ENCODE data around the gene KYAT1.

Gene KYAT1

GRCh38 chr9:128917151-128917849, 35.5 kb upstream of the KYAT1 start:
- Histone ChIP-seq H3K4me1 (ENCODE audit: control insufficient read depth, insufficient read depth, low read length) (peaks cover 14% of the 10 kb centered on the region), H3K36me3 (ENCODE audit: control insufficient read depth, insufficient read depth, low read length) (peaks cover 22% of the 10 kb centered on the region), H3K27me3 (ENCODE audit: control insufficient read depth, insufficient read depth, low read length, poor library complexity, severe bottlenecking) (no peaks in the 10 kb centered on the region), H3K9me3 (ENCODE audit: control insufficient read depth, low read length) (no peaks in the 10 kb centered on the region), H3K27ac (ENCODE audit: insufficient read depth, low read depth, low read length, poor library complexity, severe bottlenecking) (no peak overlapping the region), H3K4me3 (ENCODE audit: insufficient read depth, low read depth, low read length) (no peak overlapping the region)
- 95% methylated on average over 26 of the region's 26 CpGs for WGBS, 2 experiments

- peaks cover 16% of the 10 kb centered on the region for H3K4me1 ChIP-seq (ENCODE audit: control insufficient read depth, insufficient read depth, low read length)
- no peak overlapping the region for H3K4me3 ChIP-seq (ENCODE audit: insufficient read depth, low read depth, low read length)
- H3K27me3 ChIP-seq (ENCODE audit: control insufficient read depth, insufficient read depth, low read length, poor library complexity, severe bottlenecking): no peaks in the 10 kb centered on the region
- H3K27ac ChIP-seq (ENCODE audit: insufficient read depth, low read depth, low read length, poor library complexity, severe bottlenecking): no peak overlapping the region
- WGBS, 2 experiments: 95 to 98% methylated on average over 11 of the region's 11 CpGs
- H3K36me3 ChIP-seq (ENCODE audit: control insufficient read depth, insufficient read depth, low read length): peaks cover 22% of the 10 kb centered on the region
- no peaks in the 10 kb centered on the region for H3K9me3 ChIP-seq (ENCODE audit: control insufficient read depth, low read length)
Measured at GRCh38 chr9:128916745-128917144, 35.0 kb upstream of the KYAT1 start.

GRCh38 chr9:128916204-128916603, 34.5 kb upstream of the KYAT1 start:
- Histone ChIP-seq H3K4me3 (ENCODE audit: insufficient read depth, low read depth, low read length) (no peak overlapping the region), H3K9me3 (ENCODE audit: control insufficient read depth, low read length) (no peaks in the 10 kb centered on the region), H3K27me3 (ENCODE audit: control insufficient read depth, insufficient read depth, low read length, poor library complexity, severe bottlenecking) (no peaks in the 10 kb centered on the region), H3K36me3 (ENCODE audit: control insufficient read depth, insufficient read depth, low read length) (peaks cover 22% of the 10 kb centered on the region), H3K4me1 (ENCODE audit: control insufficient read depth, insufficient read depth, low read length) (peaks cover 19% of the 10 kb centered on the region), H3K27ac (ENCODE audit: insufficient read depth, low read depth, low read length, poor library complexity, severe bottlenecking) (no peak overlapping the region)
- WGBS, 2 experiments: 94 to 97% methylated on average over 18 of the region's 18 CpGs

- no peak overlapping the region for H3K4me3 ChIP-seq (ENCODE audit: insufficient read depth, low read depth, low read length)
- H3K9me3 ChIP-seq (ENCODE audit: control insufficient read depth, low read length): no peaks in the 10 kb centered on the region
- H3K36me3 ChIP-seq (ENCODE audit: control insufficient read depth, insufficient read depth, low read length): peaks cover 29% of the 10 kb centered on the region
- WGBS, 2 experiments: 90% methylated on average over 23 of the region's 23 CpGs
- peaks cover 14% of the 10 kb centered on the region for H3K4me1 ChIP-seq (ENCODE audit: control insufficient read depth, insufficient read depth, low read length)
- H3K27ac ChIP-seq (ENCODE audit: insufficient read depth, low read depth, low read length, poor library complexity, severe bottlenecking): no peak overlapping the region
- no peaks in the 10 kb centered on the region for H3K27me3 ChIP-seq (ENCODE audit: control insufficient read depth, insufficient read depth, low read length, poor library complexity, severe bottlenecking)
Measured at GRCh38 chr9:128913995-128914772, 32.4 kb upstream of the KYAT1 start.

GRCh38 chr9:128913048-128913900, 31.5 kb upstream of the KYAT1 start:
- no peak overlapping the region for H3K27ac ChIP-seq (ENCODE audit: insufficient read depth, low read depth, low read length, poor library complexity, severe bottlenecking)
- no peak overlapping the region for H3K4me3 ChIP-seq (ENCODE audit: insufficient read depth, low read depth, low read length)
- H3K9me3 ChIP-seq (ENCODE audit: control insufficient read depth, low read length): no peaks in the 10 kb centered on the region
- WGBS, 2 experiments: 90 to 91% methylated on average over 15 of the region's 15 CpGs
- no peaks in the 10 kb centered on the region for H3K27me3 ChIP-seq (ENCODE audit: control insufficient read depth, insufficient read depth, low read length, poor library complexity, severe bottlenecking)
- H3K36me3 ChIP-seq (ENCODE audit: control insufficient read depth, insufficient read depth, low read length): peaks cover 38% of the 10 kb centered on the region
- peaks cover 14% of the 10 kb centered on the region for H3K4me1 ChIP-seq (ENCODE audit: control insufficient read depth, insufficient read depth, low read length)

GRCh38 chr9:128912270-128912853, 30.6 kb upstream of the KYAT1 start:
- H3K4me1 ChIP-seq (ENCODE audit: control insufficient read depth, insufficient read depth, low read length): peaks cover 14% of the 10 kb centered on the region
- H3K27me3 ChIP-seq (ENCODE audit: control insufficient read depth, insufficient read depth, low read length, poor library complexity, severe bottlenecking): no peaks in the 10 kb centered on the region
- WGBS, 2 experiments: 71 to 79% methylated on average over 15 of the region's 15 CpGs
- H3K4me3 ChIP-seq (ENCODE audit: insufficient read depth, low read depth, low read length): no peak overlapping the region
- peaks cover 41% of the 10 kb centered on the region for H3K36me3 ChIP-seq (ENCODE audit: control insufficient read depth, insufficient read depth, low read length)
- no peaks in the 10 kb centered on the region for H3K9me3 ChIP-seq (ENCODE audit: control insufficient read depth, low read length)
- no peak overlapping the region for H3K27ac ChIP-seq (ENCODE audit: insufficient read depth, low read depth, low read length, poor library complexity, severe bottlenecking)

- Histone ChIP-seq H3K4me3 (ENCODE audit: insufficient read depth, low read depth, low read length) (no peak overlapping the region), H3K9me3 (ENCODE audit: control insufficient read depth, low read length) (no peaks in the 10 kb centered on the region), H3K27ac (ENCODE audit: insufficient read depth, low read depth, low read length, poor library complexity, severe bottlenecking) (no peak overlapping the region), H3K36me3 (ENCODE audit: control insufficient read depth, insufficient read depth, low read length) (peaks cover 35% of the 10 kb centered on the region), H3K4me1 (ENCODE audit: control insufficient read depth, insufficient read depth, low read length) (peaks cover 14% of the 10 kb centered on the region), H3K27me3 (ENCODE audit: control insufficient read depth, insufficient read depth, low read length, poor library complexity, severe bottlenecking) (no peaks in the 10 kb centered on the region)
- 73 to 76% methylated on average over 8 of the region's 8 CpGs for WGBS, 2 experiments
Measured at GRCh38 chr9:128911529-128912035, 29.8 kb upstream of the KYAT1 start.

- peaks cover 14% of the 10 kb centered on the region for H3K4me1 ChIP-seq (ENCODE audit: control insufficient read depth, insufficient read depth, low read length)
- H3K27ac ChIP-seq (ENCODE audit: insufficient read depth, low read depth, low read length, poor library complexity, severe bottlenecking): no peak overlapping the region
- H3K4me3 ChIP-seq (ENCODE audit: insufficient read depth, low read depth, low read length): no peak overlapping the region
- 87 to 88% methylated on average over 6 of the region's 6 CpGs for WGBS, 2 experiments
- no peaks in the 10 kb centered on the region for H3K27me3 ChIP-seq (ENCODE audit: control insufficient read depth, insufficient read depth, low read length, poor library complexity, severe bottlenecking)
- peaks cover 28% of the 10 kb centered on the region for H3K36me3 ChIP-seq (ENCODE audit: control insufficient read depth, insufficient read depth, low read length)
- H3K9me3 ChIP-seq (ENCODE audit: control insufficient read depth, low read length): no peaks in the 10 kb centered on the region
Measured at GRCh38 chr9:128910906-128911305, 29.2 kb upstream of the KYAT1 start.

GRCh38 chr9:128909859-128910258, 28.1 kb upstream of the KYAT1 start:
- Histone ChIP-seq H3K4me1 (ENCODE audit: control insufficient read depth, insufficient read depth, low read length) (peaks cover 14% of the 10 kb centered on the region), H3K9me3 (ENCODE audit: control insufficient read depth, low read length) (no peaks in the 10 kb centered on the region), H3K27ac (ENCODE audit: insufficient read depth, low read depth, low read length, poor library complexity, severe bottlenecking) (no peak overlapping the region), H3K36me3 (ENCODE audit: control insufficient read depth, insufficient read depth, low read length) (peaks cover 25% of the 10 kb centered on the region), H3K4me3 (ENCODE audit: insufficient read depth, low read depth, low read length) (no peak overlapping the region), H3K27me3 (ENCODE audit: control insufficient read depth, insufficient read depth, low read length, poor library complexity, severe bottlenecking) (no peaks in the 10 kb centered on the region)
- 94 to 95% methylated on average over 4 of the region's 4 CpGs for whole genome bisulfite sequencing, 2 experiments

All from ectodermal cell (in vitro differentiated cells).